Medulla oblongata (tissue), 1 donor: ENCODE data around the gene KEL.

Source experiments
- DNase-seq: peaks from one replicate; pipeline ENCODE4 v3.0.0-alpha.2; 2015; ENCODE audit errors: extremely low spot score

The KEL gene

GRCh38 chr7:142927949-142928348 lies 34.2 kb downstream of the KEL start:
- DNase-seq = no peak

- peak; percentile 30 for DNase-seq
These were observed 34.9 kb downstream of the KEL start for GRCh38 chr7:142927085-142927745.

- DNase-seq = no peak
These were observed 36.8 kb downstream of the KEL start for GRCh38 chr7:142925413-142925812.

DNA sequence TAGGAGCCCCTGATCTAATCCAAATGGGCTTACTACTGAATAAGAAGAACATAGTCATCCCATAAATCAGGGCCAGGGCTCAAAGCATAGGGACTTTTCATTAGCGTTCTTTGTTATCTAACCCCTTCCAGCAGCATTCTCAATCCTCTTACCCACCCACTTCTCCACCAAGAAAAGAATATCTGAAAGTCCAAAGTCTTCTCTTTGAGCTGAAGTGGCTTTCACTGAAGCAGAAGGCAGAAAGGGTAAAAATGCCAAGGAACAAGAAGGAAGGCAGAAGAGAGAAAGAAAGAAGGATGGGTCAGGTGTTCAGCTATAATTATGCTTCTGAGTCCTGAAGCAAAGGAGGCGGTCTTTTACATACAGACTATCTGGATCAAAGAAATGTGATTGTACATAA lies 38.8 kb downstream of the KEL start:
- no peak for DNase-seq

DNA sequence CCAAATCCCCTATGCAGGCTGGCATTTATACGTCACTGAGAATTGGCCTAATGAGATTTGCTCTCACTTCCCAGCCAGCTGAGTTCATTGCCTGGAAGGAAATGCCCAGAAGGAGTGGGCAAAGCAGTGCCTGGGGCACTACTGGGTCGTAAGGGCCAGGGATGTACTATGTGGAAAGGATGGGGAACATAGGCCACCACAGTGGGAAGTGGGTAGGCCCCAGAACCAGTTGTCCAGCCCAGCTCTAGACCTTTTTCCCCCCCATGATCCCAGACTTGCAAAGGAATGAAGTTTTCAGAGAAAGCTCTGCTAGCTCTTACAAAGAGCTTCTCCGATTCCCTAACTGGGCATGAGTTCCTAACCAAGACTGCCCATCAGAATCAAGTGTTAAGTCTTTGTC lies 42.5 kb downstream of the KEL start:
- DNase-seq = no peak

DNA sequence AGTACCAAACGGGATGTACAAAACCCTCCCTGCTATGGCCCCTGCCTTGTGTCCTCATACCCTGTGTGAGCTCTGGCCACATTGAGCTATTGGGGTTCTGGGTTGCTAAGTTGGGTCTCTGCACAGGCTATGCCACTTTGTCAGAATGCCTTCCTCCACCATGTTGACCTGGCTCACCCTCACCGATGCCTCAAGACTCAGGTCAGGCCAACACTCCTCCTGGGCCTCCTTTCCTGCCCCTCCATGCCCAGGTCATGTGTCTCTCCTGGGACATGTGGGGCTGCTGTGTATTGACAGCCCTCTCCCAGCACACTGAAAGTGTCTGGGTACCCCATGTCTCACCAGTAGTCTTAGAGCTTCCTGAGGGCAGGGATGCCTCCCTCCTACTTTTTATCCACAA lies 43.3 kb downstream of the KEL start:
- DNase-seq = no peak

DNA sequence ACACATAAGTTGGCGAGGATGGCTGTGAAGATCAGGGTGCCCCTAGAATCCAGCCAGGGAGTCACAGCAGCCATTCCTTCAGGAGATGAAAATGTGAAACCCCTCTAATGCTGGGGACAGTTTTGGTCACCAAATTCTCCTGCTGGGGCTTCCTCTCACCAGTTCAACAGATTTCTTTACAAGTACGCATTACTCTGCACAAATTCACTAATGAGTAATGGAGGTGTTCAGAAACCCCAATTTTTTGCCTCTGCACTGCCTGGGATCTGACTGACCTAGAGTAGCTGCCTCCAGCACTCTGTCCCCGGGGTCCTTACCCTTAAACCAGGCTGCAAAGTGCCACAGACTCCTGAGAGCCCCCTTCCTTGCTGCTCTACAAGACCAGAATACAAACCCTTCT lies 44.7 kb downstream of the KEL start:
- no peak for DNase-seq

GRCh38 chr7:142916508-142916907 lies 45.7 kb downstream of the KEL start:
- DNase-seq = no peak

DNA sequence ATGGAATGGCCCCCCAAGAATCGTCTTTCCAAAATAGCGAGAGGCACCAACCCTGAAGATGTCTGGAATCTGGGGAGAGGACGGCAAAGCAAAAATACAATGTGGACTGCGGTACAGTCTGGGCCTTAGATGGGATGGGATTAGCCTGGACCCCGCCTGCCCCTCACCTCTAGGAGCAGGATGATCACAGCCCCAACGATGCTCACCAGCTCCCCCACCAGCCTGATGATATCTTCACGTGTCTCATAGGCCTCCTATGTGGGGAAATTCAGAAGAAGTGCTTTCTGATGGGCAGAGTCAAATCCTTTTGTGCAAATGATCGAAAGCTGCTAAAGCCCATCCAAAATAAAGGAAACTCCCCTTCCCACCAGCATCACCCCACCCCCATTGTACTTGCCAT lies 46.8 kb downstream of the KEL start:
- DNase-seq = no peak

- no peak for DNase-seq
These were observed 48.0 kb downstream of the KEL start for GRCh38 chr7:142914121-142914520.

DNA sequence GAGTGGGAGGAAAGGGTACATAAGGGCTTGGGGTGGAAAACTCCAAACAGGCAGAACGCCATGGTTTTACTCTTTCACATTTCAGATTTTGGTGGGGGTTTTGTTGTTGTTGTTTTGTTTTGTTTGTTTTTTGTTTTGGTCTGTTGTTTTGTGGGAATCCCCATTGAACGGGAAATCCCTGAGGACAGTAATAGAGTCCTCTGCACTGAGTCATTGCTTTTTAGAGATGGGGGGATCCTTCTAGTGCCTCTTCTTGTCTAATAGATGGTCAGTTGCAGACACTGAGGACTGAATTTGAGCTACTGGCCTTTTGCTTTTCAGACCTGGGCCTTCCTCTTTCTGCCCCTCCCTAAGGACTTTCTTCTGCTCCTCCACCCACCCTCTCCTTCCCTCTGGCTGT lies 48.6 kb downstream of the KEL start:
- no peak for DNase-seq

DNA sequence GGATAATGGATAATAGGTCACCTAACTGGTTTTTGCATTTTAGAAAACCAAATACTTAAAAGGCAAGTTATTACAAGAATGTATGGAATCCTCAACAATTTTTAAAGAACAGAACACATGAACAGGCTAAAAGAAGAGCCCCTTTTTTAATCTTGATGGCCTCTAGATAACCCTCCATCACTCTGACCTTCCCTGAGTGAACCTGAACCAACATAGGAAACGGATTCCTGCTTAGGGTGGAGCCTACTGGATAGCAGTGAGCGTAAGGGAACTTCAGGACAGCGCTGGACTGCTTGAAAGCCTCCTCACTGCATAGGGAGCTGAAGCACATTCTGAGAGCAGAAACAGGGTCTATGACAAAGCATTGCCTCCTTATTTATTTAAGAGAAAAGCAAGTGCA lies 49.1 kb downstream of the KEL start:
- DNase-seq = no peak

- no peak for DNase-seq
These were observed 51.7 kb downstream of the KEL start for GRCh38 chr7:142910481-142910880.

DNA sequence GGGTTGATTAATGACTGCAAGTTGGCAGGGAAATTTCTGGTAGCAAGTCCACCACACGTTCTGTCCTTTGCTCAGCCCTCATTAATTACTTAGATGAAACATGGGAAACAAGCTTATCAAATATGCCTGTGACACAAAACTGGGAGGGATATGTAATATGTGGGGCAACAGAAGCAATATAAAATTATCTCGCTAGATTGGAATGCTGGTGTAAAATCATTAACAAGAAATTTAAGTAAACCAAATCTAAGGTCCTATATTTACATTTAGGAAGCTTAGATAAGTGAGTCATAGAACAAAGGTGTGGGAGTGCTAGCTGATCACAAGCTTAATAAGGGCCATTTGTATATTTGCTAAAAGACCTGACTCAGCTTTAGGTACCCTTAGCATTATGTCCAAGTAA lies 52.1 kb downstream of the KEL start:
- DNase-seq = no peak

DNA sequence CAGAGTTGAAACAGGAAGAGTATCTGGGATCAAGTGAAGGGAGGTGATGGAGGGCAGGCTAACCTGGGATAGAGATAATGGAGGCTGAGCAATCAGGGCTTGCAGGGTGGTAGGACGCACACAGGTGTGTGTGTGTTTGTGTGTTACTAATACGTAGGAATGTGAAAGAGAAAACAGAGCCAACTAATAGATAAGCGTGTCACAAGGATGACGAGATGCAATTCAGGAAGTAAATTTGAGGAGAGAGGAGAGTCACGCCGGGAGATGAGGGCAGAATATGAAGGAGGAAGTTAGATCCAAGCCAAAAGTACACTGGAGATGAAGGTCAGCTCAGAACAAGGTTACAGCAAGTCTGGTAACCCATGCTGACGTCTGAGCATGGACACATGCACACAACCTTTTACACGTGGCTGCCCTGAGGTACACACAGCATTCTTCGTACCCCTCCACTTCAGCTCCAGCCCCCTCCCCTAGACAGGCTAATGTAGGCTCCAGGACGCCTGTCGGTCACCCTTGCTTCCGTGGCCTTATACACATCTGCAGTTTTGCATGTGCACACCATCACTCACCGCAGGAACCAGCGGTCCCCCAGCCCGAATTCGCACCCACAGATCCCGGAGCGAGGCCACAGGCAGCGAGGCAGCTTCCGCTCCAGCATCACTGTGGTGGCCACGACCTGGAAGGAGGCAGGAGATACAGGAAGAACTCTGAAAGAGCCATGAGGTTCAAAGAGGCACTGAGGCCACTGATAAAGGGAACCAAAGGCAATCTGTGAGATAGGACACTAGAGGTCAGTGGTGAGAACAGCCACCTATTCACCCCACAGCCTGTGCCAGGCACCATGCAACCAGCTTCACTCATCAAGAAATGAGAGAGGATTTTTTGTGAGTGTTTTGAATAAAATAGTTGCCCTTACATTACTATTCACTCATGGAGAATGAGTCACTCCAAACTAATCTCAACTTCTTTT lies 53.0 kb downstream of the KEL start:
- DNase-seq = peak; percentile 37

GRCh38 chr7:142908290-142908689 lies 53.9 kb downstream of the KEL start:
- DNase-seq = no peak

DNA sequence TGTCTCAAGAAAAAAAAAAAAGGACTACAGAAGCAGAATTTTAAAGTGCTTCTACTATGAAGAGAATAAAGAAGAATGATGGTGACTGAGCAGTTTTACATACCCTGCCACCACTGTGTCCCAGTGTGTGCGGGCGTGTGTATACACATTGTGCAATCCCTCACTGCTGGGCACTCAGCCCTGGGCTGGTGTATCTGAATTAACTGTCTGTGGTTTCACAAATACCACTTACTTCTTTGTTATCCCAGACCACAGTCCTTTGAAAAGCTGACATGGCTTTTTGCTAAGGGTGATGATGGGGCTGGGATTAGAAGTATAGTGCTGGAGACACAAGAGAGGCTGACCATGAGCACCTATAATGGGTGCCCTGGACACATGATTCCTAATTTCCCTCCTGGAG lies 55.5 kb downstream of the KEL start:
- DNase-seq = no peak

DNA sequence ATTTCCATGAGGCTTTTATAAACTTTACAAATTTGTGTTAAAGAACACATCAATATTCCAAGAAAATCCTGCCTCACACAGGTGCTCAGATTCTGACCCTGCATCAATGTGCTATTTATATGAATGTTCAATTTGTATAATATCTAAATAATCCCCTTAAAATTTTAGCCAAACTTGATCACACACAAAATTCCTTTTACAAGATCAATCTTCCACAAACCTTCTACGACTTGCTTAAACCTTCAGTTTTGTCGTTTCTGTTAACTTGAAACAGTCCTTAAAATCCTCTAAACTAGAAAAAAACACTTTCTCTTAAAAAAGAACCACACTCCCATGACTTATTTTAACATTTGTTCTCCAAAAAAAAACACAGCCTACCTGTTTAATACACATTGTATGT lies 56.4 kb downstream of the KEL start:
- DNase-seq = no peak

DNA sequence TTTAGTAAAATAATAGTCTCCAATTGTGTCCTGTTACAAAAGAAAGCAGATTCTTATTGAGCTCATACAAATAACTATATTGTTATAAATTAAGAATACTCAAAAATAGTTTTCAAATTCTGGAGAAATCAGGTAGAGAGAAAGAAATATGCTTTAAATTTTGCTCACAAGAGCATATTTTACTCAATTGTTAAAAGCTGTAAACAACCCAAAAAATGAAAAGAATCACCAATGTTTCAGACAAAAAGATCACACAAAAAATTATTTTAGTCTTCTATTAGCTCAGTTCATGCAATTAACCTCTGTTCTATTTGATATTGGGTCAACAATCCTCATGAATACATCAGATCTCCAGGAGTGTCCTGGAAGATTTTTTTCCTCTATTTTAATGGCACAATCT lies 58.0 kb downstream of the KEL start:
- no peak for DNase-seq

- no peak for DNase-seq
These were observed 60.5 kb downstream of the KEL start for GRCh38 chr7:142901426-142902259.

DNA sequence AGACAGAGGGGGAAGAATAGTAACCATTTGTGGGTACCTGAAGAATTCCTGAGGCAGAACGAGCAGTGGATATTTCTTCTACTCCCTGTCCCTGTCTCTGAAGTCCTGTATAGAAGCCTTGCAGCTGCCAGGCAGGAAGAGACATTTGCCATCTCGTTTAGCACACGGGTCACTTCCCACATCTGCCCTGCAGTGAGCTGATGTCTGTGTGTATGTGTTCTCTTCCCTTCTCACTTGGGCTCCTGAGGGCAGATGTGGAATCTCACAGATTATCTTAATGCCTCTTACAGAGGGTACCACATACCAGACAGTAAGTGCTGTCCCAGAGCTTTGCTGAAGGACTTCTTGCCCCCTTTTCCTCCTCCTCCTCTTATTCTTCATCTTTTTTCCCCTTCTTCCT lies 62.5 kb downstream of the KEL start:
- no peak for DNase-seq
